CD4-positive, alpha-beta T cell treated with Interferon alpha-2 for 1 hour (primary cell): ENCODE results near the gene RNGTT.
"Not testable (repeated sequence)": the region's sequence is repeated elsewhere in the genome, so short reads cannot be mapped to it uniquely, and the experiment has no call there.

Source experiments
- DNase-seq, 2 donors: peaks; one replicate each; pipeline ENCODE4 v3.0.0-alpha.2; 2020 to 2022

RNGTT gene

DNA sequence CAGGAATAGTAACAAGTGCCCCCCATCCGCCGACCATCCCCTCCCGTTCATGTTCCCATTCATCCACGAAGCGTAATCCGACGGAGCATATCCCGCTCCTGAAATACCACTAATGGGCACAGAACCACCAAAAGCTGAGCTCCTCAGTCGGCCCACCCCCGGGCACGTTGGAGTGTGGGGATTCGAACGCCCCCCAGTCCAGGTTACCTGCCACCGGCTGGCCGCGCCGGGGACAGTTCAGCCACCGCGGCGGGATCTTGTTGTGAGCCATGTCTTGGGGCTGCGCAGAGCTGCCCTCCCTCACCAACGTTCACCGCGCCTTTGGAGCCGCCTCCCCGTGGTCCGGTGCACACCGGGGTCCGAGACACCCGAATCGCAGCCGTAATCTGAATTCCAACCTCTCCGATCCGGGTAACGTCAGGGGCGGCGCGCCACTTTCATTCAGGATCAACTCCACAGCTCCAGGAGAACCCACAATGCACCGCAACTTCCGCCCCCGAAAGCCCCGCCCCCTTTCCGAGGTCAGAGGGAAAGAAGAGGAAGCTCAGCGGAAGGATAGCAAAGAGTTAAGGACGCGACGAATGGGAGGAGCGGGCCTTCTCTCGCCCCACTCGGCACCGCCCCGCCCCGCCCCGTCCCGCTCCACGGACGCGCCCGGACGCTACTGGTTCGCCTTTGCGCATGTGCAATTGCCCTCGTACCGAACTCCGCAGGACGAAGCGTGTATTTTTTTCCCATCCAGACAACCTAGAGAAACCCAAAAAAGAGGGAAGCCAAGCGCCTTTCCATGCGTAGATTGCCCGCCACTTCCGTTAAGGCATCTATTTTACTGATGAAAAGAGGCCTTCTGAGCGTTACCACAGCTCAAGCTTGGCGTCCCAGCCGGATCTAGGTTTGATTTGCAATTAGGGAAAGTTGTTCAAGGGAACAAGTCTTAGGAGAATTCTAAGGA is at the start of gene RNGTT:
Gene RNGTT (minus strand): TSS at position 480 of the 952 bp plus-strand sequence. CDS start 209 bp downstream, at position 271.
- peak; percentile 97 to 98 for DNase-seq

DNA sequence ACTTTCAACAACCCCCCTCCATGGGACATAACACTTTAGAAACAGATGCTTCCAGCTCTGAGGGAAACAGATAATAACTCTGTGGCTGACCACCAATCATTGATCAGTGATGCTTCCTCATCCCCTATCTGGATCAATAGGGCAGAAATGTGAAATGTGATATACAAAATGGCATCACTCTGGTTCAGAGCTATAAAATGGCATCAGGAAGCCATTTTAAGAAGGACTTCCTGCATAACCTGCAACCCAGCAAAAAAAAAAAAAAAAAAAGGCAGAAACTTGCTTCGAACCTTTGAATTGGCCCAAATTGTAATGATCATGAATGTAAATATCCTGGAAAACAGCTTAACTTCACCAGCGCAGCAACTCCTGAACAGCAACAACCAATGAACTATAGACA is 48.0 kb upstream of the RNGTT start:
- DNase-seq, result no peak

DNA sequence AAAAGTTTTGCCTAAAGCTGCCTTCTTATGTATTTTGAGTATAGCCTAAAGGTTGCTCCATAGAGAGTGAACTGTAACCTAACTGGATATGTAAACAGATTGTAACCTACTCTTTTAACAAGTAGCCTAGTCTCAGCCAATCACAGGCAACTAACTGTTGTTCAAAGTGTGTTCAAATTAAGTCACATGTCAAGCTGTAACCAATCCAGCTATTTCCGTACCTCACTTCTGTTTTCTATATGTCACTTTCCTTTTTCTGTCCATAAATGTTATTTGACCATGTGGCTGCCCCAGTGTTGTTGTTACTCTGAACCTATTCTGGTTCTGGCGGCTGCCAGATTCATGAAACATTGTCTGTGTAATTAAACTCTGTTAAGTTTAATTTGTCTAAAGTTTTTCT is 47.4 kb upstream of the RNGTT start:
- no peak for DNase-seq

DNA sequence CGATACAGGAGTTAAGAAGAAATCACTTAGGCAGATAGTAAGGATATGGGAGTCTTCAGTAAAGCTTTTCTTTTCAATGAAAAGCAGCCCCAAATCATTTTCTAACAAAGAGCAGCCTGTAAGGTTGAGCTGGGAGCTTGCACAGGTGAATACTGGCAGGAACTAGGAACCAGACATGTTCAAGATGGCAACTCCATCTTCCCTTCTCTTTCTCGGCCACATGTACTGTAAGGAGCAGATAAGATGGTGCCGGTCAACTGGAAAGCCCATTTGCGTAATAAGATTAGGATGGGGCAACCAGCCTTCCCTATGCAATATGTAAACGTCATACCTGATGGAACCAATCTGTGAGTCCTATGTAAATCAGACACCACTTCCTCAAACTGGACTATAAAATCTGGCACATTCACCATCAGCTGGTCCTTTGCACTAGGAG is 46.2 kb upstream of the RNGTT start:
- DNase-seq, result peak in 1 of 2 donors; percentile 44

DNA sequence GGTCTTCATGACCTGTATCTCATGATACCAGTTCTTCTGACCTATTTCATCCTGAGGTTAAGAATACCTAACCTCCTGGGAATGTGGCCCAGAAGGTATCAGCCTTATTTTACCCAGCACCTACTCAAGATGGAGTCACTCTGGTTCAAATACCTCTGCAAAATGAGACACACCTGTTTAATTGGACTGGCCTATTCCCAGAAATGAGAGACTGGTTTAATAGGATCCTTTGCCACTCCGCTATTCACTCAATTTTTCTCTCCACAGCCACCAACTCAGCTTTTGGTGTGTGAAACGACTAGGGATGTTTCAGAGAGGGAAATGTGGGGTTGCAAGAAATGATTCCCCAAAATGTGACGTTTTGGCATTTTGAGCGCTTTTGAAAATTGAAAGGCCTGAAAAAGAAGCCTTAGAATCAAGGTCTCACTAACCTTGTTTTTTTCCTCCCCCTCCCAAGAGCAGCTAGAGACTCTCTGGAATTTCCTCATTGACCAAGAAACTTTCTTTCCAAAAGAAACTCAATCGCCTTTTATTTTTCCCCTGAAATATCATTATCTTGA is 45.5 kb upstream of the RNGTT start:
- DNase-seq, result no peak

DNA sequence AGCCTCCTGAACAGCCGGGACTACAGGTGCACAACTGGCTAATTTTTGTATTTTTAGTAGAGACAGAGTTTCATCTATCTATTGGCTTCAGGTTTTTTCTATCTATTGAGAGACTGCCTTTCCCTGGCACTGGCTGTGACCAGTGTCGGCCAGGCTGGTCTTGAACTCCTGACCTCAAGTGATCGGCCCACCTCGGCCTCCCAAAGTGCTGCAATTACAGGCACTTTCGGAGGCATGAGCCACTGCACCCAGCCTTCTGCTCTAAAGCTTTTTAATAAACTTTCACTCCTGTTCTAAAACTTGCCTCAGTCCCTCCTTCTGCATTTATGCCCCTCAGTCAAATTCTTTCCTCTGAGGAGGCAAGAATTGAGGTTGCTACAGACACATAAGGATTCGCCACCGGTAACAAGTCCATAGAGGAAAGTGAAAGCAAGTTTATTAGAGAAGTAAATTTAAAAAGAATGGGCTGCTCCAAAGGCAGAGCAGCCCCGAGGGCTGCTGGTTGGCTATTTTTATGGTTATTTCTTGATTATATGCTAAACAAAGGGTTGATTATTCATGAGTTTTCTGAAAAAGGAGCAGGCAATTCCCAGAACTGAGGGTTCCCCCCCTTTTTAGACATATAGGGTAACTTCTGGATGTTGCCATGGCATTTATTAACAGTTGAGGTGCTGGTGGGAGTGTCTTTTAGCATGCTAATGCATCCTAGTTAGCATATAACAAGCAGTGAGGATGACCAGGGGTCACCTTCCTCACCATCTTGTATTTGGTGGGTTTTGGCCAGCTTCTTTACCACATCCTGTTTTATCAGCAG is 44.8 kb upstream of the RNGTT start:
- DNase-seq, result no peak

DNA sequence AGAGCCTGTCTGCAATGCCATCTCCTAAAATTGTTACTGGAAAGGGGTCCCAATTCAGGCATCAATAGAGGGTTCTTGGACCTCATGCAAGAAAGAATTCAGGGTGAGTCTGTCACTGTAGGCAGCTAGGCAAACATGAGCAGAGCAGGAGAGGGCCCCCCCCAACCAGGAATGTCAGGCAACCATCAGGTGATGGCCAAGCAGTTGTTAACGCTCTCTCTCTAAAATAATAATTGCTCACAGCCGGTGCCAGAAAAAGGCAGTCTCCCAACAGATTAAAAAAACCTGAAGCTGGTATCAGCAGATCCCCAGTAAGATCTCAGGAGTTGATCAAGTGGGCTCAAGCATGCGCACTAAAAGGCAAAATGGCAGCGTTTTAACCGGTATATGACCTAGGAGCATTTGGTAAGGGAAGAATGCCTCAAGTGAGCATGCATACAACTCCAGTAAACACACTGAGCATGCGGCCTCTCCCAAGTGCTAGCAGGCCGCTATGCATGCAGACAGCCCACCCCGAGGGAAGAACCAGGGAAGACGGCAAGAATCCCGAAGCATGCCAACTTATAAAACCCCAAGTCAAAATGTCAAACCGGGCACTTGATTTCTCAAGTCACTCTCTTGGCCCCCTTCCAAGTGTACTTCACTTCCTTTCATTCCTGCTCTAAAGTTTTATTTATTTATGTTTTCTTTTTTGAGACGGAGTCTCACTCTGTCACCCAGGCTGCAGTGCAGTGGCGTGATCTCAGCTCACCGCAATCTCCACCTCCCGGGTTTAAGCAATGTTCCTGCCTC is 44.0 kb upstream of the RNGTT start:
- DNase-seq, result no peak

DNA sequence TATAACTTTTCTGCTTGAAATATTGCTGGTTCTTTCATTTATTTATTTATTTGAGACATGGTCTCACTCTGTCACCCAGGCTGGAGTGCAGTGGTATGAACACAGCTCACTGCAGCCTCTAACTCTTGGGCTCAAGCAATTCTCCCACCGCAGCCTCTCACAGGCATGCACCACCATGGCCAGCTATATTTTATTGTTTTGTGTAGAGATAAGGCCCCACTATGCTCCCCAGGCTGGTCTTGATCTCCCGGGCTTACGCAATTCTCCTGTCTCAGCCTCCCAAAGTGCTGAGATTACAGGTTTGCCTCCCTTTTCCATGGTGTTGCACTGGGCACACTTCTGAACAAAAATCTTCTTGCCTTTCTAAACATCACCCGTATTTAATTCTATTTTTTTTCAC is 39.1 kb upstream of the RNGTT start:
- DNase-seq, result no peak

DNA sequence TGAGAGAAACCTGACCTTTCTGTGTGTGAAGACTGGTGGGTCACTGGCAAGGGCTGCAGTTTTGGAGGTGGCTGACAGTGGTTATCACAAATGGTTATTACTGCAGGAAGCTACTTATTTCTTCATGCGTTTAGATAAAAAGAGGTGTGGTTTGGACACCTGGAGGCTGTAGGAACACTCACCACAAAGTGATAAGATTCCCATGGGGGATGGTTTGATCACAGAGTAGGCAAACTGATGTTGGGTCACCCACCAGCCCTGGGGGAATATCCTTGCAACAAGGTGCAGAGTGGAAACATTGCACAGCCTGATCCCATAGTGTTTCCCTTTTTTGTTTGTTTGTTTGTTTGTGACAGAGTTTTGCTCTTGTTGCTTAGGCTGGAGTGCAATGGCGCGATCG is 33.9 kb upstream of the RNGTT start:
- DNase-seq, result no peak

DNA sequence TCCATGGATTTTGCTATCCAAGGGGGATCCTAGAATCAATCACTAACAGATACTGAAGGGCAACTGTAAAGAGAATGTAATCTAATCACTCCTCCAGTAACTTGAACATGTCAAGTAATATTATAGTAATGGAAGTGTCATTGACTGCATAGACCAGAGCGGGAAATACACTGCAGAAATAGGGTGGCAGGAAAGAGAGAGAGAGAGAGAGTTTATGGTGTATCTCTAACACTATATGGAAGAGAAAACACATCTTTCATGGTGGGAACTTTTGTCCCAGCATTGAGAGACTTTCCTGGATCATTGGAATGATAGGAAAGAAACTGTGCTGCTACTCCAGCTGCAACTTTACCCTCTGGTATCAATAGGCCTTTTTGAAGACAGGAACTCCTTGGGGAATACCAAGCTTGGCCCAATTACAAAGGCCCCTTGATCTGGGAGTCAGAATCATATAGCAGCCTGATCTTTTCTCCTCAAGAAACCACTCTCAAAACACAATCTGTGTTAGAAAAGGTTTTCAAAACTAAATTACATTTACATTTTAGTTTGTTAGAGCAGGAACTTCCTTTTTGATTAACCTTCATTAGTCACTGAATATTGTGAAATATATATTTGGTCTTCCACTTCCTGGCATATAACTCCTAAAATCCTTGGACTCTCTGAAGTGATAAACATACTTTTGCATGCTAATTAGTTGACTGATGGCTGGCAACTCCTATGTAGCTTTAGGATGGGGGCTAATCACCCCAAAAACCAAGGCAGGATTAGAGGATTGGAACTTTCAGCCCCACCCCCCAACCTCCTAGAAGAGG is 29.5 kb upstream of the RNGTT start:
- no peak for DNase-seq

DNA sequence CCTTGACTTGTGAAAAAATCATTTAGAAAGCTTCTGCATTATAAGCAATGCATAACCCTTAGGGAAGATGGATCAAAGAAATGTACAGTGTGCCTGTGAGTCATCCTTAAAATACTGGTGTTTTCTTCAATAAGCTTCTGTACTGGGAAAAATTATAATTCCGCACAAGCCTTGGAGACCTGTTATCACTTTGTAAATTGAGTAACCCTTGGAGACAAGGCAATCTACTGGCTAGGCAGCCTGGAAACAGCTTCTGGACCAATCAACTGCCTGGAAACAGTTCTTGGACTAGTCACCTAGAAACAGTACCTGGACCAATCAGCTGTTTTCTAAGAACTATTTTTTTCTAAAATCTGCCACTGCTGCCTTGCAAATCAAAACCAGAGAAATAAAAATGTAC is 25.8 kb upstream of the RNGTT start:
- no peak for DNase-seq

DNA sequence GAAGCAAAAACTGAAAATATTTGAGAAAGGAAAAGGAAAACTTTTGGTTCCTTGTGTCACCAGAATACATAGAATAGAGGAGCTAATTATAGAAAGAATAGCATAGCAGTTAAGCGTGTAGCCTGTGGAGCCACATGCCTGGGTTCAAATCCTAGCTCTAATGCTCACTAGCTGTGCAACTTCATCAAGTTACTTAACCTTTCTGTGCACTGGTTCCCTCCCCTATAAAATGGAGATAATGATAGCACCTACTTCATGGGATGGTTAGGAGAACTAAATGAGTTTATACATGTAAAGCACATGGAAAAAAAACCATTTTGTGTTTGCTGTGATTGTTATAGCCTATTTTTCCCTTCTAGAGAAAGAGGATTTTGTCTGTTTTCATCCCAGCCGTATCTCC is 24.5 kb upstream of the RNGTT start:
- no peak for DNase-seq

DNA sequence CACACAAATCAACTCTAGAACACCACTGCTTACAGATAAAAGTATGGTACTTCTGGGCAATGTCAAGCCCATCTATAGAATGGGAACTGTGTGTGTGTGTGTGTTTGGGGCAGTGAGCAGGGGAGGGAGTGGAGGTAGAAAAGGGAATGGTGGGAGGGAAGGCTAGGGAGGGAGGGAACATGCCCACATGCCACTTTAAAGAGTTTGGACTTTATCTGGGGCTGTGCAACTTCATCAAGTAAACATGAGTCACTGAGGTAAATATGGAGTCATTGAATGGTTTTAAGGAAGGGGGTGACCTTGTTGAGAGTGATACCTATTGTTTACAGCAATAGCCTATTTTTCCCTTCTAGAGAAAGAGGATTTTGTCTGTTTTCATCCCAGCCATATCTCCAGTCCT is 22.5 kb upstream of the RNGTT start:
- DNase-seq, result no peak

DNA sequence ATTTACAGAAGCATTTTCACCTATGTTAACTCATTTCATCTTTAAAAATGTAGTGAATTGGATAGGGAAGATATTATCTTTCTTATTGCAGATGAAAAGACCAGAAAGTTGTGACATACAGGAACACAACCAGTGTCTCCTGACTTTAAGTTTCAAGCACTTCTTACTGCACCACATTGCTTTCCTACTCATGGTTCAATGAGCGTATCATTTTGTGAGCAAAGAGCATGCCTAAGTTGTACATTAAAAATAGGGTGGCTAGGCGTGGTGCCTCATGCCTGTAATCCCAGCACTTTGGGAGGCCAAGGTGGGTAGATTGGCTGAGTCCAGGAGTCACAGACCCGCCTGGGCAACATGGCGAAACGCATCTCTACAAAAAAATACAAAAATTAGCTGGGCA is 21.2 kb upstream of the RNGTT start:
- DNase-seq, result no peak

DNA sequence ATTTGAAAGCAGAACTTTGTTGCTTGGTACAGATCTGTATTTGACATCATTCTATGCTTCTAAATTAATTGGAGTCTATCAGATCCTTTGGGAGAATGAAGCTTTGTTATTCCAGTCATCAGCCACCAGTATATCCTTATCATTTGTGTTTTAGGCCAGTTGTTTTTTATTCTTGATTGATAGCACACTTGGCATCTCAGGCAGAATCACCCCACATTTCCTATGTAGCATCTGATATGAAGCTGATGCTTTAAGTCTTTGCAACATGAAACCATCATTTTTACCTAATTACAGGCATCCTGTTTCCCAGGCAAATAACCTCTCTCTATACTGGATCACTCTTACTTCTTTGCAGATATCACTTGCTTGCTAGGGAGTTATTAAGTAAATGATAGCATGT is 20.7 kb upstream of the RNGTT start:
- no peak for DNase-seq

DNA sequence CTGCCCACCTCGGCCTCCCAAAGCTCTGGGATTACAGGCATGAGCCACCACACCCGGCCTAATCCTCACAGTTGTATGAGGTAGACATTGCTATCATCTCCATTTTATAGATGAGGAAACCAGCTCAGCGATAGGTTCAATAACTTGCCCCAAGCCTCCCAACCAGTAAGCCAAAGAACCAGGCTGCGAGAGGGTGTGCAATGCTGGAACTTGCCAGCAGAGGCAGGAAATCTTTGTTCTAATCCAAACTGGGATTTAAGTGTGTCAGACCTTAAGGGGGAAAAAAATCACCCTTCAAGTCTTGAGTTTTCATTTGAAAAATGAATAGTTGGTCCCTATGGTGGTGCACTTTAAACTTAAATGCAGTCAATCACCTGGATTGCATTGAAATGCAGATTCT is 20.1 kb upstream of the RNGTT start:
- DNase-seq, result no peak

DNA sequence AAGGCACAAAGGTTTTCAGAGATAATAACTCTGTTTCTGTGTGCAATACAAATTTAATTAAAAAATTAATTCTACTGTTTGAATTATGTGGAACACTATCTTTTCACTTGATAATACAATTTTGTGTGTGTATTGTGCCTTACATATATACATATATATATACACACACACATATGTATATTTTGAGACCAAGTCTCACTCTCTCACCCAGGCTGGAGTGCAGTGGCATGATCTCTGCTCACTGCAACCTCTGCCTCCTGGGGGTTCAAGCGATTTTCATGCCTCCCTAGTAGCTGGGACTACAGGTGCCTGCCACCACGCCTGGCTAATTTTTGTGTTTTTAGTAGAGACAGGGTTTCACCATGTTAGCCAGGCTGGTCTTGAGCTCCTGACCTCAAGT is 19.7 kb upstream of the RNGTT start:
- not testable (repeated sequence) for DNase-seq

DNA sequence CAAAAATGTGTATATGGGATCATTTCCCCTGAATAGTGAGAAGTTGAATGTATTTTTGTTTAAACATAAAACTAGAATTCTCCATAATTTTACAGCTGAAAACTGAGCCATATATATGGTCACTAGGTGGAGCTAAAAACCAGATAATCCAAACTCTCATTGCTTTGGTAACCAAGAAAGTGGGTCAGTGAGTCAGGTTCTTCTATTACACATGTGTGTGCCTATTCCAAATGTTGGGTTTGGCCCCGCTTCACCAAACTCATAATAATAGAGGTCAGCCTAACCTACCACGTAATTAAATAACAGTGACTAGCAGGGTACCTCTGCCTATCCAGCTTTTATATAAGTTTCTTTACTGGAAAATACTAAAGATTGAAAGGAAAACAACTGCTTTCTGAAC is 19.3 kb upstream of the RNGTT start:
- peak; percentile 11 to 76 for DNase-seq

DNA sequence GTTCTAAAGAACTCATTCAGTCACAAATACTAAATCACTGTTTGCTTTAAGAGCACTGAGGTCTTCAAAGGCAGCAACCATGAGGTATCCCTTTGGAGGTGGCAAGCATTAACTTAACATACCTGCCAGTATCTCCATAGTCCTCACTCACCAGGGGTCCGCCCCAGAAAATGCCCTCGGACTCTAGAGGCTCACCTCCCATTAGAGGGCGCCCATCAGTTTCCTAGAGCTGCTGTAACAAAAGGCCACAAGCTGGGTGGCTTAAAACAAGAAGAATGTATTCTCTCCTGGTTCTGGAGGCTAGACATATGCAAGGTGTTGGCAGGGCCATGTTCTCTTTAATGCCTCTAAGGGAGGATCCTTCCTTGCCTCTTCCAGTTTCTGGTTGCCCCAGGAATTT is 12.0 kb upstream of the RNGTT start:
- no peak for DNase-seq

DNA sequence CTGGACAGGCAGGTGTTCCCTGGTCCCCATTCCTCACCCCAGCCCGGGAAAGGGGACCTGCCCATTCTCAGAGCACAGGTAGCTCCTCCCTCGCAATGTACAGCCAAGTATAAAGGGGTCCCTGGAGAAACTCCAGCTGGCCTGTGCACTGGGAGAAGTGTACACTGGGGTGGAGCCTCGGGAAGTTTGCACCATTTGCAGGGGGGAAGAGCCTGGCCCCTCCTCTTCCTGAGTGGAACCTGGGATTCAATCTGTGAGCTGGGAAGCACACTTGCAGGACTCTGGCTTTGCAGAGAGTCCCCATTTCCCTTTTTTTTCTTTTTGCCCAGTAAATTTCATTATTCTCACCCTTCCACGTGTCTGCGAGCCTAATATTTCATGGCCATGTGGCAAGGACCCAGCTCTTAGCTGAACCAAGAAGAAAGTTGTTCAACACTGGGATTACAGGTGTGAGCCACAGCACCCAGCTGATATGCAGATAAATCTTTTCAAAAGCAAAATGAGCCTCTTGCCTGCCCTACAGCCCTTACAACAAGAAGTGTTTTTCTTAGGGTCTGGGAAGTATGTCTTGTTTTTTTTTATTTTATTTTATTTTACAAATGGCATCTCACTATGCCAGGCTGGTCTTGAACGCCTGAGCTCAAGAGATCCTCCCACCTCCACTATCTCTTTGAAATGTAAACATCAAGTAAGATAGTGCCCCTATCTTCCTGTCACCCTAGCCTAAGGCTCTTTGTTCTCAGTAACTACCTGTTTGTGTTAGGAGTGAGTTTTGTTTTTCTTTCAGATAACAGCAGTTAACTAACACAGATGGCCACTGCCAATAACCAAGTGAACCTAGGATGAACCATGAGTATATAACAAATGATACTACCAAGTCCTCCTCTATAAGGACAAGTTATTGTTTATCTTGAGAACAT is 9.3 kb upstream of the RNGTT start:
- no peak for DNase-seq

DNA sequence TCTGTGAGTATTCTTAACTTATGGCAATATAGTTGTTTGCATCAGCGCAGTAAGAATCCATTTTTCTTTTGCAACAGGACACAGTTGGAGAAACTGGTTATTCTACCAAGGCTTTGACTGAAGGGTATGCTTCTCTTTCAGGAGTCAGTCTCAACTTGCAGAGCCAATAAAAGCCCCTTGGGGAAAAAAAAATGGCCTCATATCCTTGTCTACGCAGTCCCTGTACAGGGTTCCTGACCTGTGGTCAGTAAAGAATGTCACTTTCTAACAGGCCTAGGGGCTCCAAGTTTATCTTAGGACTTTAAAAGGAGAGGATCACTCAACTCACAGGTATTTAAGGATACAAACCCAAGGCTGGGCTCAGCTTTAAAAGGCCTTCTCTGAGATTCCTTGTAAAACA is 6.9 kb upstream of the RNGTT start:
- DNase-seq, result no peak
